Activated naive CD4-positive, alpha-beta T cell treated with anti-CD3 and anti-CD28 coated beads for 36 hours (primary cell): ENCODE results near the gene ANKRD24. TPM values are rescaled to one million over a fixed set of nuclear protein-coding genes. Genes with fewer than 3 reads are reported as not detected.
"Not testable (repeated sequence)": the region's sequence is repeated elsewhere in the genome, so short reads cannot be mapped to it uniquely, and the experiment has no call there.

Source experiments
- CTCF ChIA-PET: fragments of 350-600 bp; sonication (Branson Sonifier 250); formaldehyde crosslinking; loops from one replicate; lab custom pipeline; 2021; ENCODE audit warnings: antibody characterized with exemption; lab: Charles Lee
- DNase-seq: peaks from one replicate; pipeline ENCODE4 v3.0.0-alpha.2; 2020
- H3K27ac Mint-ChIP-seq: one replicate; pipeline ENCODE4 v1.8.0; 2021; ENCODE audit warnings: mild to moderate bottlenecking, mixed read lengths
- H3K27me3 Mint-ChIP-seq: one replicate; pipeline ENCODE4 v1.8.0; 2021; ENCODE audit warnings: low read depth, mixed read lengths
- H3K36me3 Mint-ChIP-seq: one replicate; pipeline ENCODE4 v1.8.0; 2021; ENCODE audit warnings: low read depth, mixed read lengths
- H3K4me1 Mint-ChIP-seq: one replicate; pipeline ENCODE4 v1.8.0; 2021; ENCODE audit warnings: low read depth, mixed read lengths
- H3K4me3 Mint-ChIP-seq: one replicate; pipeline ENCODE4 v1.8.0; 2021; ENCODE audit warnings: mild to moderate bottlenecking, moderate library complexity, mixed read lengths
- H3K9me3 Mint-ChIP-seq: one replicate; pipeline ENCODE4 v1.8.0; 2021; ENCODE audit warnings: mixed read lengths
- intact Hi-C: fragments of 100-400 bp; cut with micrococcal nuclease; formaldehyde crosslinking; loops from one replicate; pipeline ENCODE4 v1.15.1; 2023
- total RNA-seq, 2 experiments: library from RNA; stranded (reverse); gene quantifications; one replicate each; pipeline ENCODE4 v1.2.3, GENCODE V29; 2021

ANKRD24 gene
- total RNA-seq, 2 experiments from 2014 or later, result 2.5 to 2.6 TPM

- no peaks in the 10 kb centered on the region for H3K9me3 Mint-ChIP-seq
- intact Hi-C loops, result no loop called here
- H3K27me3 Mint-ChIP-seq, result peaks cover 5% of the 10 kb centered on the region
- no peaks in the 10 kb centered on the region for H3K4me1 Mint-ChIP-seq
- H3K4me3 Mint-ChIP-seq, result no peak overlapping the region
- DNase-seq, result no peak
- CTCF ChIA-PET, result no interaction called here
- no peaks in the 10 kb centered on the region for H3K36me3 Mint-ChIP-seq
- no peak overlapping the region for H3K27ac Mint-ChIP-seq
These were observed 30.1 kb upstream of the ANKRD24 start for GRCh38 chr19:4152241-4152998.

DNA sequence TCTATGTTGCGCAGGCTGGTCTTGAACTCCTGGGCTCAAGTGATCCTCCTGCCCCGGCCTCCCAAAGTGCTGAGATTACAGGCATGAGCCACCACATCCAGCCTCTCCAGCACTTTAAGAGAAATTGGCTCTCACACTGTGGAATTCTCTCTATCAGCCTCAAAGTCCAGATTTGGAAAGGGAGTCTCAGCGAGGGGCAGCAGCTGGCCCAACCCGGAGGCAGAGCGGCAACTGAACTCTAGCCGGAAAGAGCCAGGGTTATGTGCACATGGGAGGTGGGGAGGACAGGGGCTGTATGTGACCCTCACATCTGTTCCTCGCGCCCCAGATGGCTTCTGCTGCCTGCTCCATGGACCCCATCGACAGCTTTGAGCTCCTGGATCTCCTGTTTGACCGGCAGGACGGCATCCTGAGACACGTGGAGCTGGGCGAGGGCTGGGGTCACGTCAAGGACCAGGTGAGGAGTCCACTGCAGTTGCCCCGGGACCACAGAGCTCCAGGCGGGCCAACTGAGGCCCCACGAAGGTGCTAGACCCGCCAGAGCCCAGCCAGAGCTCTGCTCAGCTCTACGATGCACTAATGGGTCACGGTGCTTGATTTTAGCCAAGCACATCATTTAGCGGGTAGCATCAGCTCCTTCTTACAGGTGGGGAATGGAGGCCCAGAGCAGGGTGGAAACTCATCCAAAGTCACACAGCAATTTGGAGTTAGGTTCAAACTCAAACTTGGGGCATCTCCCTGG lies 27.7 kb upstream of the ANKRD24 start:
- H3K4me3 Mint-ChIP-seq, result no peak overlapping the region

DNA sequence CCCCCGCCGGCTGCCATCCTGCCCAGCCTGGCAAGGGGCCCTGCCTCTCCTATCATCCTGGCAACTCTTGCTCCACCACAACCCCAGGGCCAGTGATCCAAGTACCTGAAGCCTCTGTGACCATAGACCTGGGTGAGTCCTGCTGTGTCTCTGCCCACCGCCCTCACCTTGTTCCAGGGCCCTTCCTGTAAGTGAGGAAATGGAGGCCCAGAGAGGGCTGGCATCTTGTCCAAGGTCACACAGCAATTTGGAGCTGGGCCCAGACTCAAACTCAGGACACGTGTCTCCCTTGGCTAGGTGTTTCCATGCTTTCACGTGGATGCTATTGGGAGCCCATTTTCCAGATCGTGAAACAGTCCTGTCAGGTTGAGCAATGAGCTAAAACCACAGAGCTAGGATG lies 25.3 kb upstream of the ANKRD24 start:
- intact Hi-C loops, result no loop called here
- no peaks in the 10 kb centered on the region for H3K4me1 Mint-ChIP-seq
- no peak for DNase-seq
- H3K27ac Mint-ChIP-seq, result no peak overlapping the region
- no peaks in the 10 kb centered on the region for H3K27me3 Mint-ChIP-seq
- H3K9me3 Mint-ChIP-seq, result no peaks in the 10 kb centered on the region
- CTCF ChIA-PET, result no interaction called here
- no peaks in the 10 kb centered on the region for H3K36me3 Mint-ChIP-seq
- no peak overlapping the region for H3K4me3 Mint-ChIP-seq

More for the DNA sequence above, 27.7 kb upstream of the ANKRD24 start:
- H3K36me3 Mint-ChIP-seq, result no peaks in the 10 kb centered on the region
- no peaks in the 10 kb centered on the region for H3K27me3 Mint-ChIP-seq
- no peaks in the 10 kb centered on the region for H3K4me1 Mint-ChIP-seq
- intact Hi-C loops, result no loop called here
- no peak overlapping the region for H3K27ac Mint-ChIP-seq
- DNase-seq, result no peak
- CTCF ChIA-PET, result interaction anchor here (1.0 to 1.7 kb wide), 2 partner anchors 14 to 15 kb away, joined by 3 to 6 read pairs; no protein-coding TSS in a partner anchor
- no peaks in the 10 kb centered on the region for H3K9me3 Mint-ChIP-seq

DNA sequence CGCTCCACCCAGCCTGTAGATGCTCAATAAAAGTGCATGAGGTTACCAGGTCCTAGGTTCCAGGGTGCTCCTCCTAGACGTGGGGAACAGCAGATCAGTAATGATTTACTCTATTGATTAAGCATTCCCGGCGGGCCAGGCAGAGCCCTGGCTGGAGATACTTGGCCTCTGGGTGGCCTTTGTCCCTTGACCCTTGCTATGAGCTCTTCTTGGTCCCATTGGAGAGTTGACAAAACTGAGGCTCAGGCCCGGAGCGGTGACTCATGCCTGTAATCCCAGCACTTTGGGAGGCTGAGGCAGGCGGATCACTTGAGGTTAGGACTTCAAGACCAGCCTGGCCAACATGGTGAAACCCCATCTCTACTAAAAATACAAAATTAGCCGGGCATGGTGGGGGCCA lies 24.5 kb upstream of the ANKRD24 start:
- intact Hi-C loops, H3K27me3 Mint-ChIP-seq, H3K27ac Mint-ChIP-seq, DNase-seq, H3K4me3 Mint-ChIP-seq, H3K9me3 Mint-ChIP-seq, CTCF ChIA-PET, H3K36me3 Mint-ChIP-seq, H3K4me1 Mint-ChIP-seq: not testable (repeated sequence)

GRCh38 chr19:4161415-4162077 lies 20.9 kb upstream of the ANKRD24 start:
- Mint-ChIP-seq H3K9me3 (no peaks in the 10 kb centered on the region), H3K4me1 (no peaks in the 10 kb centered on the region), H3K36me3 (no peaks in the 10 kb centered on the region), H3K4me3 (no peak overlapping the region), H3K27ac (no peak overlapping the region), H3K27me3 (peaks cover 4% of the 10 kb centered on the region)
- intact Hi-C loops, result no loop called here
- no peak for DNase-seq
- CTCF ChIA-PET, result interaction anchor here (0.7 to 2.4 kb wide), 3 partner anchors 8 to 27 kb away, joined by 3 to 11 read pairs (median 5); no protein-coding TSS in a partner anchor

DNA sequence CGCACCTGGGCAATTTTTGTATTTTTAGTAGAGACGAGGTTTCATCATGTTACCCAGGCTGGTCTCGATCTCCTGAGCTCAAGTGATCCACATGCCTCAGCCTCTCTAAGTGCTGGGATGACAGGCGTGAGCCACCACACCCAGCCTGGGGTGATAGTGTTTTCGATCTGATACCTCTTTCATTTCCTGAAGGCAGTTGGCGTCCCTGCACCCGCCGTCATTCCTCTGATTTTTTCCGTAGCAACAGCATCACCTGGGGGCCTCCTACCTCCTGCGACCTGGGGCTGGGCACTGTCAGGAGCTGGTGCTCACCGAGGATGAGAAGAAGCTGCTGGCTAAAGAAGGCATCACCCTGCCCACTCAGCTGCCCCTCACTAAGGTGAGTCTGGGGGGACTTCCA lies 18.2 kb upstream of the ANKRD24 start:
- intact Hi-C loops, result no loop called here
- peaks cover 8% of the 10 kb centered on the region for H3K27me3 Mint-ChIP-seq
- no peaks in the 10 kb centered on the region for H3K9me3 Mint-ChIP-seq
- H3K4me3 Mint-ChIP-seq, result no peak overlapping the region
- H3K4me1 Mint-ChIP-seq, result no peaks in the 10 kb centered on the region
- DNase-seq, result no peak
- CTCF ChIA-PET, result interaction anchor here (0.5 to 1.4 kb wide), 2 partner anchors 24 to 290 kb away, joined by 3 to 5 read pairs; no protein-coding TSS in a partner anchor
- H3K27ac Mint-ChIP-seq, result no peak overlapping the region
- H3K36me3 Mint-ChIP-seq, result no peaks in the 10 kb centered on the region

GRCh38 chr19:4171676-4172075 lies 10.8 kb upstream of the ANKRD24 start:
- Mint-ChIP-seq H3K4me3 (no peak overlapping the region), H3K9me3 (no peaks in the 10 kb centered on the region), H3K27me3 (peaks cover 16% of the 10 kb centered on the region), H3K4me1 (peaks cover 3% of the 10 kb centered on the region), H3K36me3 (peaks cover 1% of the 10 kb centered on the region), H3K27ac (no peak overlapping the region)
- intact Hi-C loops, result no loop called here
- CTCF ChIA-PET, result no interaction called here
- no peak for DNase-seq

- CTCF ChIA-PET, result interaction anchor here (0.6 to 1.3 kb wide), 2 partner anchors 13 to 33 kb away, joined by 3 to 4 read pairs; no protein-coding TSS in a partner anchor
- Mint-ChIP-seq H3K36me3 (peaks cover 1% of the 10 kb centered on the region), H3K4me1 (peaks cover 3% of the 10 kb centered on the region), H3K27ac (no peak overlapping the region), H3K4me3 (no peak overlapping the region), H3K27me3 (peaks cover 15% of the 10 kb centered on the region), H3K9me3 (no peaks in the 10 kb centered on the region)
- DNase-seq, result peak; percentile 71
- intact Hi-C loops, result no loop called here
These were observed 9.5 kb upstream of the ANKRD24 start for GRCh38 chr19:4172861-4173473.

GRCh38 chr19:4173479-4174212 lies 8.8 kb upstream of the ANKRD24 start:
- Mint-ChIP-seq H3K9me3 (no peaks in the 10 kb centered on the region), H3K27ac (no peak overlapping the region), H3K4me3 (no peak overlapping the region), H3K27me3 (peaks cover 12% of the 10 kb centered on the region), H3K36me3 (peaks cover 1% of the 10 kb centered on the region), H3K4me1 (peaks cover 3% of the 10 kb centered on the region)
- CTCF ChIA-PET, result interaction anchor here (0.6 to 1.3 kb wide), 2 partner anchors 13 to 34 kb away, joined by 3 to 4 read pairs; no protein-coding TSS in a partner anchor
- DNase-seq, result no peak
- intact Hi-C loops, result no loop called here

GRCh38 chr19:4174213-4174894 lies 8.1 kb upstream of the ANKRD24 start:
- CTCF ChIA-PET, result interaction anchor here (1.3 kb wide), 1 partner anchor 34 kb away, joined by 4 read pairs; no protein-coding TSS in a partner anchor
- intact Hi-C loops, result no loop called here
- Mint-ChIP-seq H3K9me3 (no peaks in the 10 kb centered on the region), H3K36me3 (peaks cover 4% of the 10 kb centered on the region), H3K4me3 (no peak overlapping the region), H3K27ac (no peak overlapping the region), H3K4me1 (peaks cover 5% of the 10 kb centered on the region), H3K27me3 (peaks cover 12% of the 10 kb centered on the region)
- DNase-seq, result no peak
